Measurements from ENCODE around the gene ERC2.

Gene ERC2

GRCh38 chr3:55749036-55749435, 719.2 kb downstream of the ERC2 start:
- DNase-seq (ENCODE audit: low read depth in 2 of 2), result no peak

GRCh38 chr3:55746808-55747413, 721.4 kb downstream of the ERC2 start:
- DNase-seq (ENCODE audit: low read depth in 2 of 2), result no peak

- DNase-seq (ENCODE audit: low read depth in 2 of 2), result no peak
Observed at GRCh38 chr3:55742832-55743136, 725.5 kb downstream of the ERC2 start.

GRCh38 chr3:55742022-55742831, 726.0 kb downstream of the ERC2 start:
- no peak for DNase-seq (ENCODE audit: low read depth in 2 of 2)

- DNase-seq (ENCODE audit: low read depth in 2 of 2), result no peak
Observed at GRCh38 chr3:55737186-55737585, 731.1 kb downstream of the ERC2 start.

- no peak for DNase-seq (ENCODE audit: low read depth in 2 of 2)
Observed at GRCh38 chr3:55735976-55736375, 732.3 kb downstream of the ERC2 start.

GRCh38 chr3:55731741-55732140, 736.5 kb downstream of the ERC2 start:
- DNase-seq (ENCODE audit: low read depth in 2 of 2), result no peak

GRCh38 chr3:55729546-55729945, 738.7 kb downstream of the ERC2 start:
- no peak for DNase-seq (ENCODE audit: low read depth in 2 of 2)

- no peak for DNase-seq (ENCODE audit: low read depth in 2 of 2)
Observed at GRCh38 chr3:55728461-55729100, 739.7 kb downstream of the ERC2 start.

GRCh38 chr3:55726501-55726775, 741.8 kb downstream of the ERC2 start:
- no peak for DNase-seq (ENCODE audit: low read depth in 2 of 2)

GRCh38 chr3:55725681-55726500, 742.4 kb downstream of the ERC2 start:
- no peak for DNase-seq (ENCODE audit: low read depth in 2 of 2)

GRCh38 chr3:55724821-55725220, 743.4 kb downstream of the ERC2 start:
- DNase-seq (ENCODE audit: low read depth in 2 of 2), result no peak

- no peak for DNase-seq (ENCODE audit: low read depth in 2 of 2)
Observed at GRCh38 chr3:55724407-55724784, 743.9 kb downstream of the ERC2 start.

- DNase-seq (ENCODE audit: low read depth in 2 of 2), result no peak
Observed at GRCh38 chr3:55723653-55724406, 744.4 kb downstream of the ERC2 start.

- DNase-seq (ENCODE audit: low read depth in 2 of 2), result no peak
Observed at GRCh38 chr3:55721716-55722484, 746.4 kb downstream of the ERC2 start.

- DNase-seq (ENCODE audit: low read depth in 2 of 2), result no peak
Observed at GRCh38 chr3:55720614-55721013, 747.7 kb downstream of the ERC2 start.

GRCh38 chr3:55719508-55719907, 748.8 kb downstream of the ERC2 start:
- no peak for DNase-seq (ENCODE audit: low read depth in 2 of 2)

- no peak for DNase-seq (ENCODE audit: low read depth in 2 of 2)
Observed at GRCh38 chr3:55719006-55719405, 749.3 kb downstream of the ERC2 start.

GRCh38 chr3:55718521-55718921, 749.7 kb downstream of the ERC2 start:
- no peak for DNase-seq (ENCODE audit: low read depth in 2 of 2)

- DNase-seq (ENCODE audit: low read depth in 2 of 2), result no peak
Observed at GRCh38 chr3:55718074-55718473, 750.2 kb downstream of the ERC2 start.

- no peak for DNase-seq (ENCODE audit: low read depth in 2 of 2)
Observed at GRCh38 chr3:55717481-55717880, 750.8 kb downstream of the ERC2 start.

Measured in stimulated activated CD4-positive, alpha-beta T cell treated with anti-CD3 and anti-CD28 coated beads, Interleukin-1b, Interleukin-23, amount 100 ng/mL, for 4 hours (primary cell).